WTC11 (cell line): ENCODE measurements around the gene PLAGL1. TPM values are rescaled to one million over a fixed set of nuclear protein-coding genes. Genes with fewer than 3 reads are reported as not detected.
A peak's percentile ranks its signal among the peaks of the same experiment; 100 is the strongest.

ENCODE experiments used
- ATAC-seq: fragments of 200-7000 bp; cut with Tn5 transposase; 2 replicates; pipeline ENCODE4 v1.10.0; 2021; ENCODE audit warnings: mild to moderate bottlenecking, moderate library complexity
- CTCF ChIA-PET: fragments of 300-600 bp; sonication (Branson Sonifier 250); formaldehyde crosslinking; loops from one replicate; lab custom pipeline; 2021; ENCODE audit warnings: antibody characterized with exemption; lab: Charles Lee
- POLR2A ChIA-PET: fragments of 350-600 bp; sonication (Branson Sonifier 250); formaldehyde crosslinking; loops from one replicate; lab custom pipeline; 2021; ENCODE audit warnings: antibody characterized with exemption; lab: Charles Lee
- DNase-seq: peaks from one replicate; pipeline ENCODE4 v3.0.0; 2021; ENCODE audit warnings: low spot score
- H3K27ac Mint-ChIP-seq: 2 replicates; pipeline ENCODE4 v1.8.0; 2021; ENCODE audit warnings: mixed read lengths
- H3K27me3 Mint-ChIP-seq: 2 replicates; pipeline ENCODE4 v1.8.0; 2021; ENCODE audit warnings: low read depth, mild to moderate bottlenecking, moderate library complexity, mixed read lengths
- H3K36me3 Mint-ChIP-seq: 2 replicates; pipeline ENCODE4 v1.8.0; 2021; ENCODE audit warnings: mixed read lengths
- H3K4me1 Mint-ChIP-seq: 2 replicates; pipeline ENCODE4 v1.8.0; 2022; ENCODE audit warnings: mixed read lengths
- H3K4me3 Mint-ChIP-seq: 2 replicates; pipeline ENCODE4 v1.8.0; 2021; ENCODE audit warnings: mild to moderate bottlenecking, moderate library complexity, mixed read lengths
- H3K9me3 Mint-ChIP-seq: 2 replicates; pipeline ENCODE4 v1.8.0; 2021; ENCODE audit warnings: mixed read lengths
- ARID4B ChIP-seq: sonication (generic); formaldehyde crosslinking; IDR thresholded peaks from 2 replicates; pipeline ENCODE4 v1.8.0; 2023; ENCODE audit warnings: missing genetic modification reagents, mild to moderate bottlenecking, borderline replicate concordance
- CREB1 ChIP-seq: sonication (generic); formaldehyde crosslinking; IDR thresholded peaks from 2 replicates; pipeline ENCODE4 v1.8.0; 2023; ENCODE audit warnings: mild to moderate bottlenecking, missing genetic modification reagents
- CTCF ChIP-seq: fragments of 200-600 bp; IDR thresholded peaks from 2 replicates; pipeline ENCODE4 v1.8.0; 2022; ENCODE audit warnings: antibody characterized with exemption
- E2F4 ChIP-seq: sonication (generic); formaldehyde crosslinking; IDR thresholded peaks from 2 replicates; pipeline ENCODE4 v1.8.1; 2022; ENCODE audit warnings: low read depth, mild to moderate bottlenecking, moderate library complexity, missing genetic modification reagents, borderline replicate concordance
- EMX1 ChIP-seq: fragments of 250-450 bp; sonication (Bioruptor Pico); IDR thresholded peaks from 2 replicates; pipeline ENCODE4 v1.8.0; 2021; ENCODE audit warnings: mild to moderate bottlenecking
- FOXK1 ChIP-seq: sonication (generic); formaldehyde crosslinking; IDR thresholded peaks from 2 replicates; pipeline ENCODE4 v1.8.0; 2022; ENCODE audit warnings: mild to moderate bottlenecking, moderate library complexity, missing genetic modification reagents
- GRHL2 ChIP-seq: fragments of 250-450 bp; sonication (Bioruptor Pico); IDR thresholded peaks from 2 replicates; pipeline ENCODE4 v1.8.0; 2022; ENCODE audit warnings: mild to moderate bottlenecking, moderate library complexity; ENCODE audit not compliant: insufficient replicate concordance, severe bottlenecking
- GTF2I ChIP-seq: fragments of 250-450 bp; sonication (Bioruptor Pico); conservative IDR thresholded peaks from 2 replicates; pipeline ENCODE4 v1.4.0; 2021; ENCODE audit warnings: mild to moderate bottlenecking
- HMGA2 ChIP-seq: fragments of 250-450 bp; sonication (Bioruptor Pico); IDR thresholded peaks from 2 replicates; pipeline ENCODE4 v1.4.0; 2021; ENCODE audit warnings: mild to moderate bottlenecking, moderate library complexity
- IRF1 ChIP-seq: sonication (generic); formaldehyde crosslinking; IDR thresholded peaks from 2 replicates; pipeline ENCODE4 v1.8.0; 2023; ENCODE audit warnings: missing genetic modification reagents
- IRF2 ChIP-seq: sonication (generic); formaldehyde crosslinking; IDR thresholded peaks from 2 replicates; pipeline ENCODE4 v1.8.0; 2022; ENCODE audit warnings: low read depth, missing genetic modification reagents, borderline replicate concordance
- JAZF1 ChIP-seq: fragments of 250-450 bp; sonication (Bioruptor Pico); IDR thresholded peaks from 2 replicates; pipeline ENCODE4 v1.9.0; 2021; ENCODE audit warnings: moderate library complexity, mild to moderate bottlenecking, inconsistent platforms
- MYBL2 ChIP-seq: sonication (generic); formaldehyde crosslinking; IDR thresholded peaks from 2 replicates; pipeline ENCODE4 v1.8.1; 2023; ENCODE audit warnings: mild to moderate bottlenecking, moderate library complexity, missing genetic modification reagents
- NR1H2 ChIP-seq: sonication (generic); formaldehyde crosslinking; IDR thresholded peaks from 2 replicates; pipeline ENCODE4 v1.9.0; 2021; ENCODE audit warnings: mild to moderate bottlenecking, moderate library complexity, missing genetic modification reagents
- NR3C1 ChIP-seq: sonication (generic); formaldehyde crosslinking; conservative IDR thresholded peaks from 2 replicates; pipeline ENCODE4 v1.8.1; 2023; ENCODE audit warnings: low read depth, mild to moderate bottlenecking, missing genetic modification reagents
- PREB ChIP-seq: sonication (generic); formaldehyde crosslinking; IDR thresholded peaks from 2 replicates; pipeline ENCODE4 v1.8.1; 2022; ENCODE audit warnings: mild to moderate bottlenecking, missing genetic modification reagents, moderate library complexity, borderline replicate concordance
- SOX15 ChIP-seq: fragments of 250-450 bp; sonication (Bioruptor Pico); IDR thresholded peaks from 2 replicates; pipeline ENCODE4 v1.9.0; 2021; ENCODE audit warnings: mild to moderate bottlenecking
- SP1 ChIP-seq: sonication (generic); formaldehyde crosslinking; conservative IDR thresholded peaks from 2 replicates; pipeline ENCODE4 v1.8.1; 2022; ENCODE audit warnings: missing genetic modification reagents
- STAT6 ChIP-seq: sonication (generic); formaldehyde crosslinking; conservative IDR thresholded peaks from 2 replicates; pipeline ENCODE4 v1.8.1; 2023; ENCODE audit warnings: mild to moderate bottlenecking, low read depth, missing genetic modification reagents, moderate library complexity
- ZBTB21 ChIP-seq: sonication (generic); formaldehyde crosslinking; IDR thresholded peaks from 2 replicates; pipeline ENCODE4 v1.8.1; 2023; ENCODE audit warnings: mild to moderate bottlenecking, missing genetic modification reagents, borderline replicate concordance
- ZNF317 ChIP-seq: sonication (generic); formaldehyde crosslinking; IDR thresholded peaks from 2 replicates; pipeline ENCODE4 v1.8.1; 2023; ENCODE audit warnings: low read depth, mild to moderate bottlenecking, moderate library complexity, missing genetic modification reagents, borderline replicate concordance
- ZNF671 ChIP-seq: fragments of 250-450 bp; sonication (Bioruptor Pico); IDR thresholded peaks from 2 replicates; pipeline ENCODE4 v1.8.0; 2021; ENCODE audit warnings: mild to moderate bottlenecking
- total RNA-seq: library from RNA; stranded (reverse); gene quantifications from 3 replicates; pipeline ENCODE4 v1.2.3, GENCODE V29; 2021

PLAGL1 gene
- total RNA-seq, 1 experiment from 2014 or later, result 1.6 TPM

GRCh38 chr6:144036064-144036834 is 28.2 kb upstream of the PLAGL1 start:
- H3K4me3 Mint-ChIP-seq, result no peak overlapping the region
- no peak overlapping the region for H3K27ac Mint-ChIP-seq
- ChIA-PET POLR2A (interaction anchor here (0.6 kb wide), 1 partner anchor 77 kb away, joined by 3 read pairs; no protein-coding TSS in a partner anchor), CTCF (interaction anchor here (0.8 to 3.7 kb wide), 6 partner anchors 13 to 523 kb away, joined by 3 to 21 read pairs (median 5); no protein-coding TSS in a partner anchor)
- H3K9me3 Mint-ChIP-seq, result peaks cover 17% of the 10 kb centered on the region
- no peak for TF ChIP-seq E2F4 (CRISPR knock-in tag)
- no peak for TF ChIP-seq ZNF317 (CRISPR knock-in tag)
- no peak for TF ChIP-seq IRF1
- no peak for TF ChIP-seq FOXK1 (CRISPR knock-in tag)
- TF ChIP-seq PREB (CRISPR knock-in tag), result no peak
- no peak for TF ChIP-seq GRHL2 (CRISPR knock-in tag)
- TF ChIP-seq SP1, result no peak
- no peak for TF ChIP-seq GTF2I (CRISPR knock-in tag)
- TF ChIP-seq NR1H2, result no peak
- no peak for TF ChIP-seq MYBL2 (CRISPR knock-in tag)
- TF ChIP-seq HMGA2 (CRISPR knock-in tag), result no peak
- TF ChIP-seq ARID4B, result no peak
- no peaks in the 10 kb centered on the region; the same call in none of the 2 replicates for H3K27me3 Mint-ChIP-seq
- no peaks in the 10 kb centered on the region for H3K4me1 Mint-ChIP-seq
- ATAC-seq, result peak; percentile 60
- H3K36me3 Mint-ChIP-seq, result no peaks in the 10 kb centered on the region
- DNase-seq, result peak; percentile 15

GRCh38 chr6:144035416-144035815 is 27.4 kb upstream of the PLAGL1 start:
- ChIA-PET CTCF (interaction anchor here (0.8 to 3.7 kb wide), 6 partner anchors 12 to 522 kb away, joined by 3 to 21 read pairs (median 5); no protein-coding TSS in a partner anchor), POLR2A (interaction anchor here (0.6 kb wide), 1 partner anchor 76 kb away, joined by 3 read pairs; no protein-coding TSS in a partner anchor)
- Mint-ChIP-seq H3K9me3 (peaks cover 21% of the 10 kb centered on the region), H3K36me3 (no peaks in the 10 kb centered on the region), H3K4me1 (no peaks in the 10 kb centered on the region), H3K27ac (no peak overlapping the region), H3K27me3 (no peaks in the 10 kb centered on the region; the same call in none of the 2 replicates), H3K4me3 (no peak overlapping the region)
- DNase-seq (no peak), ATAC-seq (no peak)
- no peak for TF ChIP-seq NR3C1 (CRISPR knock-in tag)
- TF ChIP-seq SP1, result no peak
- TF ChIP-seq ZBTB21 (CRISPR knock-in tag), result no peak
- no peak for TF ChIP-seq ZNF671 (CRISPR knock-in tag)
- TF ChIP-seq GRHL2 (CRISPR knock-in tag), result no peak
- TF ChIP-seq CREB1 (CRISPR knock-in tag), result no peak
- no peak for TF ChIP-seq JAZF1
- TF ChIP-seq SOX15, result no peak
- TF ChIP-seq STAT6 (CRISPR knock-in tag), result no peak
- TF ChIP-seq CTCF, result no peak
- no peak for TF ChIP-seq EMX1
- TF ChIP-seq IRF2, result no peak
